LNCAP (cell line): ENCODE results near the gene LIPG.

ENCODE experiments used
- CTCF ChIP-seq: fragments of 450-650 bp; IDR thresholded peaks from 2 replicates; pipeline ENCODE4 v1.5.1; 2017; ENCODE audit warnings: mild to moderate bottlenecking

LIPG gene

DNA sequence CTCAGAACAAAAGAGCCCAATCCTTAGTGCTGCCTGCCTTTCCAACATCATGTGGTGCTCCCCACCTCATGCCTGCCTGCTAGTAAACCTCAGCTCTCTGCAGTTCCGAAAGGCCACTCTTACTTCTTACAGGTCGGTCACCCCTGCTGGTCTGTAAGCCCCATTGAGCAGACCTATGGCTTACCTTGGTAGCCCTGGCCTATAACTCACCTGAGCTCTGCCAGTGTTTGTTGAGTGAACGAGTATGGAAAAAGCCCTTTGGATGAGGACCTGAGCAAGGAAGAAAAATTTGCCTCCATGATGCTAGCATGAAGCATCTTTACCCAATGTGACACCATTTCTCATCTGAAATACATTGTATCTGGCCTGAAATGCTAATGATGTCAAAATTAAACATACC is 83.3 kb downstream of the LIPG start:
- no peak for TF ChIP-seq CTCF

- no peak for TF ChIP-seq CTCF
These were observed 84.0 kb downstream of the LIPG start for GRCh38 chr18:49645841-49646351.

- no peak for TF ChIP-seq CTCF
These were observed 85.0 kb downstream of the LIPG start for GRCh38 chr18:49646873-49647272.

- TF ChIP-seq CTCF: no peak
These were observed 85.8 kb downstream of the LIPG start for GRCh38 chr18:49647496-49648168.

- TF ChIP-seq CTCF: no peak
These were observed 86.5 kb downstream of the LIPG start for GRCh38 chr18:49648326-49648725.
